ENCODE data around the gene PRDM16. TPM values are rescaled to one million over a fixed set of nuclear protein-coding genes. Genes with fewer than 3 reads are reported as not detected.

The PRDM16 gene
- total and polyA plus RNA-seq, 2 experiments from 2014 or later, result 0.14 to 0.16 TPM

DNA sequence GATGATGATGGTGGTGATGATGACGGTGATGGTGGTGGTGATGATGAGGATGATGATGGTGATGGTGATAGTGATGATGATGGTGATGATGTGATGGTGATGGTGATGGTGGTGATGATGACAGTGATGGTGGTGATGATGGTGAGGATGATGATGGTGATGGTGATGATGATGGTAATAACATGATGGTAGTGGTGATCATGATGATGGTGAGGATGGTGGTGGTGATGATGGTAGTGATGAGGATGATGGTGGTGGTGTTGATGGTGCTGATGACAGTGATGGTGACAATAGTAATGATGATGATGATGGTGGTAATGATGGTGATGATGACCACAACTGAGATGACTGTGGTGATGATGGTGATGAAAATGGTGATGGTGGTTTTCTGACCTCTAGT is 42.9 kb upstream of the PRDM16 start (continued):
- no peak for TF ChIP-seq JUNB (IDR thresholded peaks at IDR 0.05; ENCODE audit: unreplicated experiment)
- TF ChIP-seq NANOG (IDR thresholded peaks at IDR 0.05; ENCODE audit: borderline replicate concordance), result no peak
- TF ChIP-seq EZH2phosphoT487 (IDR thresholded peaks at IDR 0.05; ENCODE audit: unreplicated experiment), result no peak
- TF ChIP-seq EZH2 (IDR thresholded peaks at IDR 0.05; ENCODE audit: low read depth, unreplicated experiment), result no peak
- no peak for TF ChIP-seq ZNF114 (CRISPR knock-in tag; IDR thresholded peaks at IDR 0.05)
- no peak for TF ChIP-seq REST (IDR thresholded peaks at IDR 0.05; ENCODE audit: unreplicated experiment)
- no peak for TF ChIP-seq STAT1 (IDR thresholded peaks at IDR 0.05; ENCODE audit: unreplicated experiment)

DNA sequence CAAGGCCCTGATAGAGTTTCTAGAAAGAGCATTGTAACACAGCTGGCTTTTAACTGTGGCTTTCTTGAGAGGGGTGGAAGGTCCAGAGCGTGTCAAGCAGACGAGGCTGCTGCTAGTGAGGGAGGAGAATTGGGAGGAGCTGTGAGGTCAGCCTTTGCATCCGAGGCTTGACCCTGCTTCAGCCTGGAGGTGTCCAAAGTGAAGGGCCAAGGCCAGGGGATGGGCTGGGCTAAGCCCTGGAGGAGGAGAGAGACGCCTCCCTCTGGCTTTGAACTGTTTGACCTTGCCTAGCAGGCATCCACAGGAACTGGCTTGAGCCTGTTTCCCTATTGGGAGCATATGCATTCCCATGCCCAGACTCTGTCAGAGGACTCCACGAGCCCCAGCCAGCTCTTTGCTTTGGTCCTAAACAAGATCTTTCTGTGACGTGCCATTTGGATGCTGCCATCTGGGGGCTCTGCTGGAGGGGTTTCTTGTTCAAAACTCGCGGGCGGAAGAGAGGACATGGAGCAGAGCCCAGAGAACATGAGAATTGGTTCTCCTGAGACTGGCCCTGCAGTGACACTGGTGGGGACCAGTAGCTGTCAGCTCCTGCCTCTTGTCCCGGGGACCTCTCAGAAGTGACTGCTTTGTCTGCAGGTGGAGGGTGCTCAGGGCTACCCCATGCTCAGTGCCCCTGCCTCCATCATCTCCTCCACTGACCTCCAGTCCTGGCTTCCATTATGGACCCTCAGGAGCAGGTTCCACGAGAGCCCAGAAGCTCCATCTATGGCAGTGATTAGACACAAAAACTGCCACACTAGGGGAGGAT is 42.2 kb upstream of the PRDM16 start:
- Histone ChIP-seq H3K4me1 (ENCODE audit: insufficient read depth) (no peaks in the 10 kb centered on the region), H3K27ac (ENCODE audit: low read depth) (no peak overlapping the region), H2AFZ (no peak overlapping the region), H3K4me3 (no peak overlapping the region), H3F3A (replicated peaks; ENCODE audit: low read depth) (no peaks in the 10 kb centered on the region), H3K9me2 (ENCODE audit: insufficient read depth) (no peaks in the 10 kb centered on the region), H3K27me3 (ENCODE audit: insufficient read depth) (no peaks in the 10 kb centered on the region), H3K36me3 (ENCODE audit: insufficient read depth) (no peaks in the 10 kb centered on the region), H3K4me2 (no peak overlapping the region), H4K20me1 (replicated peaks; ENCODE audit: insufficient read depth) (no peaks in the 10 kb centered on the region), H3K79me2 (replicated peaks; ENCODE audit: insufficient read depth) (no peaks in the 10 kb centered on the region)
- no peak for ATAC-seq
- Mint-ChIP-seq H3K4me1 (no peaks in the 10 kb centered on the region), H3K36me3 (ENCODE audit: low read depth) (no peaks in the 10 kb centered on the region), H3K27me3 (ENCODE audit: insufficient read depth, low read depth, poor library complexity) (peaks cover 12% of the 10 kb centered on the region), H3K4me3 (no peak overlapping the region), H3K27ac (no peak overlapping the region), H3K9me3 (no peaks in the 10 kb centered on the region)
- no peak for DNase-seq (ENCODE audit: low spot score)
- no peak for TF ChIP-seq CTCF (conservative IDR thresholded peaks at IDR 0.05; ENCODE audit: low read depth in 2 of 2)

All from GM23338 (cell line).